Karpas-422 (cell line): Measurements from ENCODE around the gene CCDC126. TPM values are rescaled to one million over a fixed set of nuclear protein-coding genes. Genes with fewer than 3 reads are reported as not detected.

Source experiments
- DNase-seq: peaks from one replicate; pipeline ENCODE4 v3.0.0-alpha.2; 2015
- H2AFZ ChIP-seq: fragments of 200-600 bp; sonication (generic); 2 replicates; pipeline ENCODE4 v1.6.1; 2014; ENCODE audit warnings: antibody characterized with exemption, low read length, mixed read lengths
- H3K27ac ChIP-seq: fragments of 200-600 bp; sonication (generic); 2 replicates; pipeline ENCODE4 v1.5.1; 2014; ENCODE audit warnings: mild to moderate bottlenecking, low read length, moderate library complexity
- H3K27me3 ChIP-seq: fragments of 200-600 bp; sonication (generic); 2 replicates; pipeline ENCODE4 v1.6.1; 2014; ENCODE audit warnings: low read length, mixed read lengths
- H3K36me3 ChIP-seq: fragments of 200-600 bp; sonication (generic); 2 replicates; pipeline ENCODE4 v1.6.1; 2014; ENCODE audit warnings: low read length, mixed read lengths; ENCODE audit not compliant: insufficient read depth
- H3K4me1 ChIP-seq: fragments of 200-600 bp; sonication (generic); 2 replicates; pipeline ENCODE4 v1.6.1; 2014; ENCODE audit warnings: mild to moderate bottlenecking, low read length, mixed read lengths
- H3K4me2 ChIP-seq: fragments of 200-600 bp; sonication (generic); 2 replicates; pipeline ENCODE4 v1.6.1; 2014; ENCODE audit warnings: low read length, low read depth, mild to moderate bottlenecking; ENCODE audit not compliant: poor library complexity, severe bottlenecking
- H3K4me3 ChIP-seq: fragments of 200-600 bp; sonication (generic); 2 replicates; pipeline ENCODE4 v1.5.1; 2014; ENCODE audit warnings: mild to moderate bottlenecking, antibody characterized with exemption, low read length, mixed read lengths
- H3K79me2 ChIP-seq: fragments of 200-600 bp; sonication (generic); 2 replicates; pipeline ENCODE4 v1.6.1; 2014; ENCODE audit warnings: mild to moderate bottlenecking, low read length, mixed read lengths
- H3K9ac ChIP-seq: fragments of 200-600 bp; sonication (generic); 2 replicates; pipeline ENCODE4 v1.6.0; 2014; ENCODE audit warnings: low read length
- H3K9me2 ChIP-seq: fragments of 200-600 bp; sonication (generic), shearing (Covaris generic); replicated peaks from 2 replicates; pipeline ENCODE4 v1.6.0; 2014; ENCODE audit warnings: mild to moderate bottlenecking, low read length, moderate library complexity; ENCODE audit not compliant: insufficient read depth
- H3K9me3 ChIP-seq: fragments of 300-700, 200-600 bp; sonication (generic); 2 replicates; pipeline ENCODE4 v1.6.1; 2014; ENCODE audit warnings: low read length, mixed read lengths
- H4K20me1 ChIP-seq: fragments of 200-600 bp; sonication (generic); 2 replicates; pipeline ENCODE4 v1.6.1; 2014; ENCODE audit warnings: mild to moderate bottlenecking, antibody characterized with exemption, low read length, low read depth; ENCODE audit not compliant: insufficient read depth
- total RNA-seq: library from RNA; depleted of rRNA; stranded (reverse); fragments of >200 nt; shearing (Covaris generic); gene quantifications from 2 replicates; pipeline ENCODE4 v1.2.3, GENCODE V29; 2014; ENCODE audit warnings: low replicate concordance

Gene CCDC126
- total RNA-seq, 1 experiment from 2014 or later = 8.9 TPM

DNA sequence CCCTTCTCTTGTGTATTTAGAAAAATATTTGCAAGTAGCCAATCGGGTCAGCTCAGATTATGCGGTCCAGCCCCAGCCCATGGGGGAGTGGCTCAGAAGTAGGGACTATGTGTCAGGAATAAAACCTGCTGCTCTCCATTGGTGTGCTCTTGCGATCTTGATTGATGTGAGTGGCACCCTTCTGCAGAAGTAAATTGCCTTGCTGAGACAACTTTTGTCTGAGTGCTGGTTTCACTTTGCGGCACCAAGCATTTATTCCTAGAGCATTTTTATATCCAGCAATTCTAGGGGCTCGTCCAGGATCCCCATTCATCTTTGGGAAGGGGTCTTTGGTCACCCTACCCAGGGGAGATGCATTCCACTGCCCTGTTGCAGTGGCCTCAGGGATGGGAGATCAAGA is 56.8 kb downstream of the CCDC126 start:
- no peak overlapping the region for H3K4me2 ChIP-seq
- H3K9me3 ChIP-seq = peaks cover 19% of the 10 kb centered on the region
- no peaks in the 10 kb centered on the region for H4K20me1 ChIP-seq
- H3K9me2 ChIP-seq = no peaks in the 10 kb centered on the region
- H3K4me1 ChIP-seq = no peaks in the 10 kb centered on the region
- H3K27me3 ChIP-seq = no peaks in the 10 kb centered on the region
- H3K9ac ChIP-seq = no peak overlapping the region
- DNase-seq = no peak
- no peak overlapping the region for H3K4me3 ChIP-seq
- H3K36me3 ChIP-seq = no peaks in the 10 kb centered on the region
- H3K27ac ChIP-seq = no peak overlapping the region
- H2AFZ ChIP-seq = no peak overlapping the region
- H3K79me2 ChIP-seq = no peaks in the 10 kb centered on the region

DNA sequence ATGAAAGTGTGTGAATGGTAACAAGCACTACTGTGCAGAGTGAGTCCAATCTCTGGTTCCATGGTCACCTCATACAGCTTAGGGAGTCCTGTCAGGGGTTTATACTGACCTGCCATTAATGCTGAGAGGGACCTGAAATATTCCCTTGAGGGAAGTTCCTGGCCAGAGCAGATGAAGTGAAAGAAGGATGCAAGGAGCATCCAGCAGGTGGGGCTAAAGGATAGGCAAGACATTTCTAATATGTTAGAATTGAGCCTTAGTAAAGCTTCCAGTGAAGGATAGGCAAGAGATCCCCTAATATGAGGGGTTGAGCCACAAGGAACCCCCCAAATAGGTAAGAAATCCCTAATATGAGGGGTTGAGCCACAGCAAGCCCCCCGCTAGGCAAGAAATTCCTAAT is 57.3 kb downstream of the CCDC126 start:
- DNase-seq = peak; percentile 76
- Histone ChIP-seq H3K27ac (no peak overlapping the region), H4K20me1 (no peaks in the 10 kb centered on the region), H3K36me3 (no peaks in the 10 kb centered on the region), H3K4me2 (no peak overlapping the region), H3K9me3 (peaks cover 20% of the 10 kb centered on the region), H2AFZ (no peak overlapping the region), H3K9me2 (no peaks in the 10 kb centered on the region), H3K9ac (no peak overlapping the region), H3K27me3 (no peaks in the 10 kb centered on the region), H3K4me3 (no peak overlapping the region), H3K79me2 (no peaks in the 10 kb centered on the region), H3K4me1 (no peaks in the 10 kb centered on the region)

DNA sequence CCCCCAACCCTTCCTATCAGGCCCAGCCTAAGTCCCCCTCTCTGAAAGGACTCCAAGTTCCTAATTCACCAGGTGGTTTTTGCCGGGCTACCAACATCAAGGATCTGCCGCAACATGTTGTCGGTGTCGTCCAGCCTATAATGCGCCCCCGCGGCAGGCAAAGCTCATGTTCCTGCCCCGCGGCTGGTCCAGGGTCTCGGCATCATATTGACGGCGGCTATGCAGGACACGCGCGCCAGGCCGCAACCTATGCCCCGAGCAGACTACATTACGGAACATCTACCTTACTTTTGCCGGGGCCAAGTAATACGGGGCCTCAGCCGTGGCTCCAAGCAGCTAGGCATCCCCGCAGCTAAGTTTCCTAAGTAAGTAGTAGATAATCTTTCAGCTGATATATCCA is 58.3 kb downstream of the CCDC126 start:
- Histone ChIP-seq H3K27ac (no peak overlapping the region), H3K9ac (no peak overlapping the region), H3K36me3 (no peaks in the 10 kb centered on the region), H2AFZ (no peak overlapping the region), H3K4me2 (no peak overlapping the region), H3K27me3 (no peaks in the 10 kb centered on the region), H4K20me1 (no peaks in the 10 kb centered on the region), H3K4me1 (no peaks in the 10 kb centered on the region), H3K4me3 (no peak overlapping the region), H3K79me2 (no peaks in the 10 kb centered on the region), H3K9me2 (no peaks in the 10 kb centered on the region), H3K9me3 (peaks cover 20% of the 10 kb centered on the region)
- no peak for DNase-seq

DNA sequence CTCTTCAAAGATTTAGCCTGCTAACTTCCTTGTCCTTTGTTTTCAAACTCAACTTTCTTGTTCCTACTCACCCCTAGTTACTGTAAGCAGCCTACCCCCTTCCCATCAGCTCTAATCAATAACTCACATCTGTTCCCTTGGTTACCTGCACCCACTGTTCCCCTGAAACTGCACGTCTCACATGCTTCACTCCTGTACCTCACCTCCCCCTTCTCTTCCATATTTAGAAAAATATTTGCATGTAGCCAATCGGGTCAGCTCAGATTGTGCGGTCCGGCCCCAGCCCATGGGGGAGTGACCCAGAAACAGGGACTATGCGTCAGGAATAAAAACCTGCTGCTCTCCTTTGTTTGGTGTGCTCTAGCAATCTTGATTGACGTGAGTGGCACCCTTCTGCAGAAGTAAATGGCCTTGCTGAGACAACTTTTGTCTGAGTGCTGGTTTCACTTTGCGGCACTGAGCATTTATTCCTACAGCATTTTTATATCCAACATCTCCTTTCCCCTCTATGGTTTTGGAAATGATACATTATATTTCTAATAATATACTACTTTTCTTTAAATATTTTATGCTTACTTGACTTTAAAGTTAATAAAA is 61.7 kb downstream of the CCDC126 start:
- Histone ChIP-seq H2AFZ (no peak overlapping the region), H3K36me3 (no peaks in the 10 kb centered on the region), H3K9ac (no peak overlapping the region), H3K27ac (no peak overlapping the region), H3K27me3 (no peaks in the 10 kb centered on the region), H3K79me2 (no peaks in the 10 kb centered on the region), H3K4me1 (no peaks in the 10 kb centered on the region), H3K9me2 (no peaks in the 10 kb centered on the region), H3K4me2 (no peak overlapping the region), H3K9me3 (peaks cover 16% of the 10 kb centered on the region), H3K4me3 (no peak overlapping the region), H4K20me1 (no peaks in the 10 kb centered on the region)
- no peak for DNase-seq

DNA sequence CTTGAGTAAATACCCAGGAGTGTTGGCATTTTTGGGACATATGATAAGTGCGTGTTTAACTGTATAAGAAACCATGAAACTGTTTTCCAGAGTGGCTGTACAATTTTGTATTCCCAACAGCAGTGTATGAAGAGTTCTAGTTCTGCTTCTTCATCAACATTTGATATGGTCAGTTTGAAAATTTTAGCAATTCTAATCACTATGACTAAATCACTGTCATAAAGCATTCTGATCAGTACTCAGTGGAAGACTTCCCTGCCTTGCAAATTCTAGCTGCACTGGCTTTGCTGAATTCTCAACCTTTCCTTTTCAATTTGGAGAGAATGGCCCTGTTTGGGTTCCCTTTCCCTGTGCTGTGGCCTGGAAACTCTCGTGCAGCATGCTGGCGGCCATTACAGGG is 64.2 kb downstream of the CCDC126 start:
- no peak for DNase-seq
- Histone ChIP-seq H3K9me3 (peaks cover 8% of the 10 kb centered on the region; the same call in 1 of the 2 replicates), H3K79me2 (no peaks in the 10 kb centered on the region), H3K4me1 (no peaks in the 10 kb centered on the region), H3K9ac (no peak overlapping the region), H3K4me2 (no peak overlapping the region), H2AFZ (no peak overlapping the region), H3K4me3 (no peak overlapping the region), H4K20me1 (no peaks in the 10 kb centered on the region), H3K27me3 (no peaks in the 10 kb centered on the region), H3K27ac (no peak overlapping the region), H3K9me2 (no peaks in the 10 kb centered on the region), H3K36me3 (no peaks in the 10 kb centered on the region)

DNA sequence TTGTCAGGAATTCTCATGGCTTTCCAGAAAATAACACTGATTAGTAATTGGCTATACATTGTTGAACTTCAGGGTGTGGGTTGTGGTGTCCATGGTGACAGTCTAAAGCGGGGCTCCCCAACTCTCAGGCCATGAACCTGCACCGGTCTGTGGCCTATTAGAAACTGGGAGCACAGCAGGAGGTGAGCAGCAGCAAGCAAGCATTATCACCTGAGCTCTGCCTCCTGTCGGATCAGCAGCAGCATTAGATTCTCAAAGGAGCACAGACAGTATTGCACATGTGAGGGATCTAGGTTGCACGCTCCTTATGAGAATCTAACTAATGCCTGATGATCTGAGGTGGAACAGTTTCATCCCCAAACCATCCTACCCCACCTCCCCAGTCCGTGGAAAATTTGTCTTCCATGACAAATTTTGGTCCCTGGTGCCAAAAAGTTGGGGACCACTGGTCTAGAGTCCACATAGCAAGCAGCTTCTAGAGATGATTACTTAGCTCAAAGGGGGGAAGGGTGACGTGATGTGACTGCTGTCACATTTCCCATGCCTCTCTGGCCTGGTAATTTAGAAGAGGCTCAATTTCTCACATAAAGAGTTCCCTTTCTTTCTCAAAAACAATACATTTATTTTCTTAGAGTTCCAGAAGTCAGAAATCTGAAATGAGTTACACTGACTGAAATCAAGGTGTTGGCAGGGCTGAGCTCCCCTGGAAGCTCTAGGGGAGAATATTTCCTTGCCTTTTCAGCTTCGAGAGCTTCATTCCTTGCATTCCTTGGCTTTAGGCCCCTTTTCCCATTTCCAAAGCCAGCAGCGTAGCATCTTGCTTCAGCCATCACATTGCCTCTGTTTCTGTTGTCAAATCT is 65.2 kb downstream of the CCDC126 start:
- H3K9me3 ChIP-seq = peaks cover 8% of the 10 kb centered on the region; the same call in 1 of the 2 replicates
- no peaks in the 10 kb centered on the region for H3K79me2 ChIP-seq
- no peak overlapping the region for H2AFZ ChIP-seq
- no peak for DNase-seq
- H4K20me1 ChIP-seq = no peaks in the 10 kb centered on the region
- H3K9me2 ChIP-seq = no peaks in the 10 kb centered on the region
- no peak overlapping the region for H3K4me2 ChIP-seq
- no peaks in the 10 kb centered on the region for H3K4me1 ChIP-seq
- H3K4me3 ChIP-seq = no peak overlapping the region
- no peaks in the 10 kb centered on the region for H3K36me3 ChIP-seq
- no peak overlapping the region for H3K27ac ChIP-seq
- H3K9ac ChIP-seq = no peak overlapping the region
- H3K27me3 ChIP-seq = no peaks in the 10 kb centered on the region

DNA sequence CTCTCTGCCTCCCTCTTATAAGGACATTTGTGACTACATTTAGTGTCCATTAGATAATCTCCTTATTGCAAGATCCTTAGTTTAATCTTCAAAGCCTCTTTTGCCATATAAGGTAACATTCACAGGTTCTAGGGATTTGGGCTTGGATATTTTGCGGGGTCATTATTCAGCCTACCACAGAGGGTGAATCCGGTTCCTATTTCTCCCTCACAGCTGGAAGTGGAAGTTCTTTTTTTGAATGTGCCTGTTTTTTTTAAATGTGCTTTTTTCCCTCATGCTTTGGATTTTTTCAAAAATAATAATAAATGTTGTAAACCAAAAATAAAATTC is 65.8 kb downstream of the CCDC126 start:
- Histone ChIP-seq H3K4me3 (no peak overlapping the region), H3K9ac (no peak overlapping the region)

DNA sequence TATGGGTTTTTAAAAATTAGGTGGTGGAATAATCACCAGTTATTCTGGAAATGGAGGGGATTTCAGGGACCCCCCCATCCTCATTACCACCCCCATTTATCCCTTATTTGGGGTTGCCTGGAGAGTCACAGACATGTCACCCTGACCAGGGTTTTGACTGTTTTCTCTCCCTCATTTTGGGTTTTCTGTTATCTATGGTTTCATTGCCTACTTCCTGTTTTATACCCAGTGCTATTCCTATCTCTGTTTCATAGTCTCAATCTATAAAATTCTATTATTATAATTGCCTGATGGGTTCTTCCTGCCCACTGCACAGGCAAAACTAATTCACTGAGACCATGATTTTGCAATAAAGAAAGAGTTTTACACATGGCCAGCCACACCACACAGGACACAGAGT is 66.9 kb downstream of the CCDC126 start:
- no peaks in the 10 kb centered on the region for H3K9me2 ChIP-seq
- H3K36me3 ChIP-seq = no peaks in the 10 kb centered on the region
- H3K9me3 ChIP-seq = no peaks in the 10 kb centered on the region

More for the DNA sequence above, 65.8 kb downstream of the CCDC126 start:
- Histone ChIP-seq H3K27me3 (no peaks in the 10 kb centered on the region), H3K36me3 (no peaks in the 10 kb centered on the region), H4K20me1 (no peaks in the 10 kb centered on the region), H3K9me2 (no peaks in the 10 kb centered on the region), H3K79me2 (no peaks in the 10 kb centered on the region), H2AFZ (no peak overlapping the region), H3K9me3 (peaks cover 8% of the 10 kb centered on the region; the same call in 1 of the 2 replicates), H3K27ac (no peak overlapping the region), H3K4me2 (no peak overlapping the region), H3K4me1 (no peaks in the 10 kb centered on the region)
- no peak for DNase-seq

More for the DNA sequence above, 66.9 kb downstream of the CCDC126 start:
- Histone ChIP-seq H4K20me1 (no peaks in the 10 kb centered on the region), H2AFZ (no peak overlapping the region), H3K4me3 (no peak overlapping the region), H3K9ac (no peak overlapping the region), H3K4me1 (no peaks in the 10 kb centered on the region), H3K27me3 (no peaks in the 10 kb centered on the region), H3K27ac (no peak overlapping the region), H3K79me2 (no peaks in the 10 kb centered on the region), H3K4me2 (no peak overlapping the region)
- DNase-seq = no peak
